ENCODE measurements around the gene FOLH1. TPM values are rescaled to one million over a fixed set of nuclear protein-coding genes. Genes with fewer than 3 reads are reported as not detected.
"Not testable (repeated sequence)": the region's sequence is repeated elsewhere in the genome, so short reads cannot be mapped to it uniquely, and the experiment has no call there.

FOLH1 gene
- total and polyA plus RNA-seq, 4 donors = 7.0 to 11.5 (median 8.1) TPM

GRCh38 chr11:49175378-49175777 is 33.0 kb downstream of the FOLH1 start:
- H3K27ac ChIP-seq (ENCODE audit: low read depth in 1 of 2, low read length in 2 of 2) = peak overlapping the region; percentile 7 to 28
- not testable (repeated sequence) for H3K9ac ChIP-seq (ENCODE audit: low read depth in 1 of 2, low read length in 2 of 2); H3K4me3 ChIP-seq (ENCODE audit: low read depth in 1 of 3, low read length in 3 of 3); H3K9me3 ChIP-seq (ENCODE audit: control insufficient read depth in 4 of 4, low read length in 3 of 4); H3K36me3 ChIP-seq (ENCODE audit: control insufficient read depth in 4 of 4, insufficient read depth in 3 of 4, low read depth in 1 of 4, low read length in 3 of 4); DNase-seq (ENCODE audit: low spot score); H3K27me3 ChIP-seq (ENCODE audit: control insufficient read depth in 4 of 4, insufficient read depth in 4 of 4, low read length in 3 of 4)
- H3K4me1 ChIP-seq (ENCODE audit: control insufficient read depth in 4 of 4, insufficient read depth in 4 of 4, low read length in 3 of 4) = peaks cover 3 to 16% (median 9%) of the 10 kb centered on the region in 4 donors
- TF ChIP-seq SP1 (IDR thresholded peaks at IDR 0.05) (peak; percentile 59), RXRA (IDR thresholded peaks at IDR 0.05) (peak; percentile 44 to 48), HNF4A (conservative IDR thresholded peaks at IDR 0.05) (peak; percentile 81 to 88), HNF4G (IDR thresholded peaks at IDR 0.05) (peak; percentile 41)

DNA sequence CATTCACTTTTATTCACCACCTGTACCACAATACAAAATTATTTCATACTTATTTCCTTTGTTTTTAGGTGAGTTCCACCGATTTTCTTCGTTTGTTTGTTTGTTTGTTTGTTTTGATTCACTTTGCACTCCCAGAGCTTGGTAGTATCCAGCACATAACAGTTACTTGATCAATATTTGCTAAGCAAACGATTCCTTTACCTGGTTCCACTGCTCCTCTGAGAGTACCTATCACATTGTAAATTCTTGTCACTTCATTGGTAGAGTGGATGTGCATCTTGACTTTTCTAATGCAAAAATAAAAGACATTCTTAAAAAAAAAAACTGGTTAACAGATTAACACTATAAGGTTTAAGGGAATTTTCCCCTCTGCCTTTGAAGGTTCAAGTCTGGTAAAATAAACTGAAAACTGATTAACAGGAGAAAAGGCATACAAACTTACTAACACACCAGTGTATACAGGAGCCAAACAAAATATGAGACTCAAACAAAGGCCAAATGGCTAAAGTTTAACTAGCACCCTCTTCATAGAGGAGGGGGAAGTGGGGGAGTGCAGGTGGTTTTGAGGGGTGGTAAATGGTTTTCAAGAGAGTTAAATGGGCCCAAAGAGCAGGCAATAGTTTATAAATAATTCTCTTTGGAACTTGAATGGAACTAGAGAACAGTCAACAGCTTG is 33.6 kb downstream of the FOLH1 start:
- Histone ChIP-seq H3K4me1 (ENCODE audit: control insufficient read depth in 4 of 4, insufficient read depth in 4 of 4, low read length in 3 of 4) (peaks cover 3 to 15% (median 8%) of the 10 kb centered on the region in 4 donors), H3K27ac (ENCODE audit: low read depth in 1 of 2, low read length in 2 of 2) (peak overlapping the region in 1 of 2 donors; percentile 28)
- not testable (repeated sequence) for H3K27me3 ChIP-seq (ENCODE audit: control insufficient read depth in 4 of 4, insufficient read depth in 4 of 4, low read length in 3 of 4); DNase-seq (ENCODE audit: low spot score); H3K9me3 ChIP-seq (ENCODE audit: control insufficient read depth in 4 of 4, low read length in 3 of 4); H3K9ac ChIP-seq (ENCODE audit: low read depth in 1 of 2, low read length in 2 of 2); H3K36me3 ChIP-seq (ENCODE audit: control insufficient read depth in 4 of 4, insufficient read depth in 3 of 4, low read depth in 1 of 4, low read length in 3 of 4); H3K4me3 ChIP-seq (ENCODE audit: low read depth in 1 of 3, low read length in 3 of 3)
- WGBS = 28% methylated on average over 3 of the region's 3 CpGs

DNA sequence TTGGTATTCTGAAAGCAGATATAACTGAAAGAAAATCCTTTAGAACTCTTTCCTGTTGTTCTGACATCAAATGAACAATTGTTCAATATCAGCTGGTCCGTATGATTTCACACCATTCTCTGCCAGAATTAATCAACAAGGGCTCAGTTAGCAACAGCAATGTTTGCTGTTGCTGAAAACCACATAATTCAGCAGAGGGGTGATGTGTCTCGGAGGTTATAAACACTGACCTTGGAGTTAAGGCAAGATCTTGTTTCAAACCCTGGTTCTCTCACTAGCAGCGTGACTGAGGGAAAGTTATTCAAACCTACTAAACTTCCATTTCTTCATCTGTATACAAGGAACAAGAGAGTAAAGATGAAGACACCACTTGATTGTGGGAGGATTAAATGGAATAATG is 36.8 kb downstream of the FOLH1 start:
- not testable (repeated sequence) for H3K9ac ChIP-seq (ENCODE audit: low read depth in 1 of 2, low read length in 2 of 2); H3K4me3 ChIP-seq (ENCODE audit: low read depth in 1 of 3, low read length in 3 of 3); H3K27ac ChIP-seq (ENCODE audit: low read depth in 1 of 2, low read length in 2 of 2); H3K36me3 ChIP-seq (ENCODE audit: control insufficient read depth in 4 of 4, insufficient read depth in 3 of 4, low read depth in 1 of 4, low read length in 3 of 4); H3K27me3 ChIP-seq (ENCODE audit: control insufficient read depth in 4 of 4, insufficient read depth in 4 of 4, low read length in 3 of 4); H3K9me3 ChIP-seq (ENCODE audit: control insufficient read depth in 4 of 4, low read length in 3 of 4); DNase-seq (ENCODE audit: low spot score)
- 82% methylated on average over 3 of the region's 3 CpGs for WGBS
- H3K4me1 ChIP-seq (ENCODE audit: control insufficient read depth in 4 of 4, insufficient read depth in 4 of 4, low read length in 3 of 4) = peaks cover 2 to 10% (median 5%) of the 10 kb centered on the region in 4 donors

DNA sequence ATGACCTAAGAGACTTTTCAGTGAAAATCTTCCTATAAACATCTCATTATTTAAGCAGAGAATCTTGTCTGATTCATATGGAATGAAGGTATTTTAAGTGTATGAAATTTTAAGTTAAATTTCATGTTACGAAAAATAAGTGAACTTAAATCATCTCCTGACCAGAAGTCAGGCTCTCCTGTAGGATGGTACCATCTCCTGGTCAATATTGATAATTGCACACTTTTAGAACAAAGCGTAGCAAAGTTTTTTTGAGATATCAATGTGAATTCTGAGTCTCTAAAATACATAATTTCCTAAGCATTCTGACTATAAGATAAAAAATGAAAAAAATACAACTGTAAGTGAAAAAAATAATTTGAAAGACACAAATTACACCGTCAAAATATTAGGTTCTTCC is 38.8 kb downstream of the FOLH1 start:
- TF ChIP-seq, protein P1, sequence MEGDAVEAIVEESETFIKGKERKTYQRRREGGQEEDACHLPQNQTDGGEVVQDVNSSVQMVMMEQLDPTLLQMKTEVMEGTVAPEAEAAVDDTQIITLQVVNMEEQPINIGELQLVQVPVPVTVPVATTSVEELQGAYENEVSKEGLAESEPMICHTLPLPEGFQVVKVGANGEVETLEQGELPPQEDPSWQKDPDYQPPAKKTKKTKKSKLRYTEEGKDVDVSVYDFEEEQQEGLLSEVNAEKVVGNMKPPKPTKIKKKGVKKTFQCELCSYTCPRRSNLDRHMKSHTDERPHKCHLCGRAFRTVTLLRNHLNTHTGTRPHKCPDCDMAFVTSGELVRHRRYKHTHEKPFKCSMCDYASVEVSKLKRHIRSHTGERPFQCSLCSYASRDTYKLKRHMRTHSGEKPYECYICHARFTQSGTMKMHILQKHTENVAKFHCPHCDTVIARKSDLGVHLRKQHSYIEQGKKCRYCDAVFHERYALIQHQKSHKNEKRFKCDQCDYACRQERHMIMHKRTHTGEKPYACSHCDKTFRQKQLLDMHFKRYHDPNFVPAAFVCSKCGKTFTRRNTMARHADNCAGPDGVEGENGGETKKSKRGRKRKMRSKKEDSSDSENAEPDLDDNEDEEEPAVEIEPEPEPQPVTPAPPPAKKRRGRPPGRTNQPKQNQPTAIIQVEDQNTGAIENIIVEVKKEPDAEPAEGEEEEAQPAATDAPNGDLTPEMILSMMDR (IDR thresholded peaks at IDR 0.05; ENCODE audit: low read depth, low read length, missing input control) = peak; percentile 42
- peak; percentile 77 for TF ChIP-seq RAD21 (IDR thresholded peaks at IDR 0.05)
- H3K36me3 ChIP-seq (ENCODE audit: control insufficient read depth in 4 of 4, insufficient read depth in 3 of 4, low read depth in 1 of 4, low read length in 3 of 4); H3K27ac ChIP-seq (ENCODE audit: low read depth in 1 of 2, low read length in 2 of 2); H3K9ac ChIP-seq (ENCODE audit: low read depth in 1 of 2, low read length in 2 of 2); H3K9me3 ChIP-seq (ENCODE audit: control insufficient read depth in 4 of 4, low read length in 3 of 4); H3K27me3 ChIP-seq (ENCODE audit: control insufficient read depth in 4 of 4, insufficient read depth in 4 of 4, low read length in 3 of 4); H3K4me3 ChIP-seq (ENCODE audit: low read depth in 1 of 3, low read length in 3 of 3); H3K4me1 ChIP-seq (ENCODE audit: control insufficient read depth in 4 of 4, insufficient read depth in 4 of 4, low read length in 3 of 4); DNase-seq (ENCODE audit: low spot score): not testable (repeated sequence)
- WGBS = 59% methylated on average over 3 of the region's 3 CpGs

DNA sequence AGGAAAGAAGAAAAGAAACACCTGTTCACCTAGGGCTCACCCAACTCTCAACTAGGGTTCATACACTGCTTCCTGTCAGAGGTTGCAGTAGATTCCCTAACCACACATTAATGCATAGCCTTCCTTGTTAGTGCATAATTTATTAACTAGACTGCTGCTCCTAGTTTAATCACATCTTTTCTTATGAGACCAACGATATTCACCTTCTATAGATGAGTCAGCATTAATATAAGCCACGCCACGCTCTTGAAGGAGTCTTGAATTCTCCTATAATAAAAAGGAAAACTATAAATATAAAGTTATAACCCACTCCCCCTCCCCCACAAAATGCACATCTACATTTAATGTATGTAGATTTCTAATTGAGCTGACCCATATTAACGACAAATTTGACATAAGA is 39.4 kb downstream of the FOLH1 start:
- WGBS = 96% methylated on average over 4 of the region's 4 CpGs
- not testable (repeated sequence) for H3K36me3 ChIP-seq (ENCODE audit: control insufficient read depth in 4 of 4, insufficient read depth in 3 of 4, low read depth in 1 of 4, low read length in 3 of 4); H3K4me3 ChIP-seq (ENCODE audit: low read depth in 1 of 3, low read length in 3 of 3); H3K9me3 ChIP-seq (ENCODE audit: control insufficient read depth in 4 of 4, low read length in 3 of 4); DNase-seq (ENCODE audit: low spot score); H3K4me1 ChIP-seq (ENCODE audit: control insufficient read depth in 4 of 4, insufficient read depth in 4 of 4, low read length in 3 of 4); H3K9ac ChIP-seq (ENCODE audit: low read depth in 1 of 2, low read length in 2 of 2); H3K27ac ChIP-seq (ENCODE audit: low read depth in 1 of 2, low read length in 2 of 2); H3K27me3 ChIP-seq (ENCODE audit: control insufficient read depth in 4 of 4, insufficient read depth in 4 of 4, low read length in 3 of 4)

All from liver (tissue), 9 donors.